SK-N-SH (cell line): ENCODE data around the gene FAXDC2. TPM values are rescaled to one million over a fixed set of nuclear protein-coding genes. Genes with fewer than 3 reads are reported as not detected.

Experiments
- CTCF ChIA-PET: fragments of 300-600, 350-600 bp; formaldehyde crosslinking; extraction: SDS; loops from one replicate; lab custom pipeline; 2021; lab: Yijun Ruan, JAX
- POLR2A ChIA-PET: fragments of 350-600 bp; sonication (Branson Sonifier 250); formaldehyde crosslinking; extraction: SDS; loops from one replicate; lab custom pipeline; 2020; ENCODE audit warnings: antibody characterized with exemption, inconsistent platforms; lab: Yijun Ruan, JAX
- DNase-seq: peaks from one replicate; pipeline ENCODE4 v3.0.0; 2012
- H2AFZ ChIP-seq: fragments of 200-600 bp; sonication (generic); 2 replicates; pipeline ENCODE4 v1.8.1; 2016; ENCODE audit warnings: antibody characterized with exemption, mild to moderate bottlenecking, low read depth
- H3F3A ChIP-seq: fragments of 200-600 bp; sonication (generic); replicated peaks from 2 replicates; pipeline ENCODE3; 2016; ENCODE audit warnings: antibody characterized with exemption, mild to moderate bottlenecking; ENCODE audit not compliant: insufficient read depth
- H3K27ac ChIP-seq, 2 experiments: fragments of 200-500 bp in 1 of 2; fragments of 200-600 bp in 1 of 2; sonication (Bioruptor generic) in 1 of 2; sonication (generic), shearing (Covaris generic) in 1 of 2; 2 replicates each; pipeline versions ENCODE4 v1.5.1 to v1.6.1; 2014 to 2016; ENCODE audit warnings: low read depth in 2 of 2, inconsistent platforms in 1 of 2, low read length in 1 of 2, mild to moderate bottlenecking in 1 of 2, mixed read lengths in 1 of 2
- H3K27me3 ChIP-seq: fragments of 200-600 bp; sonication (generic), shearing (Covaris generic); 2 replicates; pipeline ENCODE4 v1.6.1; 2016; ENCODE audit warnings: mixed run types; ENCODE audit not compliant: insufficient read depth
- H3K36me3 ChIP-seq, 2 experiments: fragments of 200-500 bp in 1 of 2; fragments of 200-600 bp in 1 of 2; sonication (Bioruptor generic) in 1 of 2; sonication (generic) in 1 of 2; replicated peaks in 1 of 2; 2 replicates each; pipeline versions ENCODE3 to v1.5.1; 2014 to 2016; ENCODE audit warnings: low read length in 1 of 2, mild to moderate bottlenecking in 1 of 2; ENCODE audit not compliant: insufficient read depth in 2 of 2, control insufficient read depth in 1 of 2
- H3K4me1 ChIP-seq, 2 experiments: fragments of 200-500 bp in 1 of 2; fragments of 200-600 bp in 1 of 2; sonication (Bioruptor generic) in 1 of 2; sonication (generic), shearing (Covaris generic) in 1 of 2; 2 replicates each; pipeline versions ENCODE4 v1.5.1 to v1.6.1; 2014 to 2016; ENCODE audit warnings: low read depth in 1 of 2, low read length in 1 of 2, mixed run types in 1 of 2; ENCODE audit not compliant: insufficient read depth in 2 of 2, control insufficient read depth in 1 of 2
- H3K4me2 ChIP-seq: fragments of 200-600 bp; sonication (generic), shearing (Covaris generic); 2 replicates; pipeline ENCODE4 v1.6.1; 2017; ENCODE audit warnings: mixed run types
- H3K4me3 ChIP-seq, 2 experiments: fragments of 200-500 bp in 1 of 2; fragments of 200-600 bp in 1 of 2; sonication (Bioruptor generic) in 1 of 2; sonication (generic), shearing (Covaris generic) in 1 of 2; 2 replicates each; pipeline versions ENCODE4 v1.5.1 to v1.8.1; 2014 to 2016; ENCODE audit warnings: low read depth in 2 of 2, inconsistent platforms in 1 of 2, low read length in 1 of 2, mild to moderate bottlenecking in 1 of 2, mixed read lengths in 1 of 2, moderate library complexity in 1 of 2
- H3K79me2 ChIP-seq: fragments of 200-600 bp; sonication (generic); 2 replicates; pipeline ENCODE4 v1.8.1; 2017; ENCODE audit warnings: mild to moderate bottlenecking; ENCODE audit not compliant: insufficient read depth
- H3K9ac ChIP-seq: fragments of 200-600 bp; sonication (generic); 2 replicates; pipeline ENCODE4 v1.6.1; 2017; ENCODE audit warnings: mixed run types
- H3K9me2 ChIP-seq: fragments of 200-600 bp; sonication (generic); 2 replicates; pipeline ENCODE4 v1.6.1; 2017; ENCODE audit warnings: mixed run types
- H3K9me3 ChIP-seq: fragments of 200-600 bp; sonication (generic); 2 replicates; pipeline ENCODE4 v1.6.1; 2017; ENCODE audit warnings: mixed run types, mild to moderate bottlenecking, moderate library complexity
- H4K20me1 ChIP-seq: fragments of 200-600 bp; sonication (generic); 2 replicates; pipeline ENCODE4 v1.6.1; 2017; ENCODE audit warnings: mild to moderate bottlenecking, mixed run types; ENCODE audit not compliant: insufficient read depth
- EP300 ChIP-seq, 2 experiments: IDR thresholded peaks; 2 replicates each; pipeline versions ENCODE4 v1.4.0 to v1.6.1; 2012; ENCODE audit warnings: borderline replicate concordance in 1 of 2, low read depth in 1 of 2, low read length in 1 of 2
- EZH2phosphoT487 ChIP-seq: fragments of 200-600 bp; sonication (generic); IDR thresholded peaks from 2 replicates; pipeline ENCODE4 v1.6.1; 2017; ENCODE audit warnings: low read depth, mixed run types, mild to moderate bottlenecking, antibody characterized with exemption, moderate library complexity, borderline replicate concordance
- FOXM1 ChIP-seq: IDR thresholded peaks from 2 replicates; pipeline ENCODE4 v1.4.0; 2012; ENCODE audit warnings: low read depth, mild to moderate bottlenecking
- GABPA ChIP-seq: IDR thresholded peaks from 2 replicates; pipeline ENCODE4 v1.4.0; 2012; ENCODE audit warnings: low read depth, mild to moderate bottlenecking
- GATA2 ChIP-seq: sonication (generic); formaldehyde crosslinking; IDR thresholded peaks from 2 replicates; pipeline ENCODE4 v1.5.0; 2020; ENCODE audit warnings: mild to moderate bottlenecking, missing genetic modification reagents
- JUND ChIP-seq: IDR thresholded peaks from 2 replicates; pipeline ENCODE4 v1.4.0; 2012
- RXRA ChIP-seq: IDR thresholded peaks from 2 replicates; pipeline ENCODE4 v1.4.0; 2012; ENCODE audit warnings: low read depth, mild to moderate bottlenecking, borderline replicate concordance
- SMC3 ChIP-seq: IDR thresholded peaks from 2 replicates; pipeline ENCODE4 v1.6.1; 2012; ENCODE audit warnings: low read depth, low read length, improper control_type of control experiment
- TEAD4 ChIP-seq: IDR thresholded peaks from 2 replicates; pipeline ENCODE4 v1.4.0; 2012; ENCODE audit warnings: mild to moderate bottlenecking, borderline replicate concordance; ENCODE audit not compliant: insufficient read depth
- USF2 ChIP-seq: fragments of 150-350 bp; IDR thresholded peaks from 2 replicates; pipeline ENCODE4 v1.6.1; 2017; ENCODE audit warnings: antibody characterized with exemption, low read length, low read depth, borderline replicate concordance
- YY1 ChIP-seq: IDR thresholded peaks from 2 replicates; pipeline ENCODE4 v1.4.0; 2012; ENCODE audit warnings: low read depth, mild to moderate bottlenecking
- WGBS: methylation state at CpG from one replicate; pipeline ENCODE4 v1.1.6; 2017; ENCODE audit warnings: low lambda C conversion rate; 5-methylcytosine and 5-hydroxymethylcytosine counted together
- polyA plus RNA-seq, 3 experiments: library from polyadenylated mRNA; depleted of rRNA; stranded (reverse); fragments of >200 nt; gene quantifications; 2 replicates each; pipeline ENCODE4 v1.2.3, GENCODE V29; 2012

Gene FAXDC2
- polyA plus RNA-seq, 1 of the 3 experiments (the other 2 are of a cell fraction): 6.0 TPM

GRCh38 chr5:154782326-154782725 is 68.1 kb downstream of the FAXDC2 start:
- CTCF ChIA-PET: interaction anchor here (1.4 to 2.4 kb wide), 3 partner anchors 11 to 132 kb away, joined by 5 to 12 read pairs (median 7); no protein-coding TSS in a partner anchor
- no peak overlapping the region for H3K4me3 ChIP-seq

GRCh38 chr5:154780128-154780527 is 70.3 kb downstream of the FAXDC2 start:
- Histone ChIP-seq H3K4me3 (no peak overlapping the region), H3K9me2 (no peaks in the 10 kb centered on the region), H3K9ac (no peak overlapping the region), H3F3A (peaks cover 11% of the 10 kb centered on the region), H3K79me2 (peaks cover 100% of the 10 kb centered on the region), H3K9me3 (no peaks in the 10 kb centered on the region), H3K27me3 (no peaks in the 10 kb centered on the region), H3K36me3 (no peaks in the 10 kb centered on the region), H2AFZ (no peak overlapping the region), H4K20me1 (peaks cover 100% of the 10 kb centered on the region), H3K4me2 (no peak overlapping the region), H3K4me1 (peaks cover 15 to 20% of the 10 kb centered on the region in 2 experiments; a peak in 3 of 4 replicates), H3K27ac (no peak overlapping the region)
- WGBS: 100% methylated on average over 1 of the region's 1 CpG
- ChIA-PET CTCF (no interaction called here), POLR2A (no interaction called here)
- TF ChIP-seq GABPA (no peak), GATA2 (CRISPR knock-in tag) (no peak), RXRA (no peak), FOXM1 (no peak), JUND (no peak), SMC3 (no peak), YY1 (no peak), USF2 (no peak)
- no peak for DNase-seq

More at GRCh38 chr5:154782326-154782725, 68.1 kb downstream of the FAXDC2 start:
- peaks cover 11% of the 10 kb centered on the region for H3F3A ChIP-seq
- H3K4me2 ChIP-seq: no peak overlapping the region
- H3K79me2 ChIP-seq: peaks cover 100% of the 10 kb centered on the region
- TF ChIP-seq USF2 (no peak), EP300 (IDR thresholded peaks at IDR 0.05; ENCODE audit: borderline replicate concordance in 1 of 2, low read depth in 1 of 2, low read length in 1 of 2) (no peak), EZH2phosphoT487 (no peak), FOXM1 (no peak), GATA2 (CRISPR knock-in tag) (no peak), TEAD4 (no peak)
- DNase-seq: no peak
- H3K36me3 ChIP-seq: no peaks in the 10 kb centered on the region
- POLR2A ChIA-PET: no interaction called here
- H3K4me1 ChIP-seq: peaks cover 15 to 22% of the 10 kb centered on the region in 2 experiments; a peak in 3 of 4 replicates
- 94% methylated on average over 3 of the region's 4 CpGs for WGBS
- no peak overlapping the region for H3K9ac ChIP-seq
- no peaks in the 10 kb centered on the region for H3K9me2 ChIP-seq
- peaks cover 100% of the 10 kb centered on the region for H4K20me1 ChIP-seq
- H3K9me3 ChIP-seq: no peaks in the 10 kb centered on the region
- H3K27me3 ChIP-seq: no peaks in the 10 kb centered on the region
- H2AFZ ChIP-seq: no peak overlapping the region
- H3K27ac ChIP-seq: no peak overlapping the region; a peak in 1 of 4 replicates
